Heart left ventricle (tissue), 16 donors: ENCODE measurements around the gene SORCS2. TPM values are rescaled to one million over a fixed set of nuclear protein-coding genes. Genes with fewer than 3 reads are reported as not detected.

Source experiments
- ATAC-seq, 4 donors: fragments of 200-7000 bp; cut with Tn5 transposase; one replicate each; pipeline ENCODE4 v1.9.1; 2020 to 2022; ENCODE audit warnings: moderate library complexity in 4 of 4, mild to moderate bottlenecking in 3 of 4, moderate number of reproducible peaks in 1 of 4
- DNase-seq, 5 donors: peaks; one replicate each; pipeline ENCODE4 v3.0.0-alpha.2; 2020
- H3K27ac ChIP-seq, 12 donors: fragments of 200-600 bp; sonication (generic) in 4 of 12; one replicate each; pipeline versions ENCODE4 v1.5.0 to v1.8.0; 2016 to 2022; ENCODE audit warnings: mild to moderate bottlenecking in 2 of 12
- H3K27me3 ChIP-seq, 9 donors: fragments of 200-600 bp; sonication (generic) in 2 of 9; one replicate each; pipeline versions ENCODE4 v1.5.1 to v1.8.0; 2016 to 2022; ENCODE audit warnings: mild to moderate bottlenecking in 3 of 9
- H3K36me3 ChIP-seq, 9 donors: fragments of 200-600 bp; sonication (generic) in 2 of 9; one replicate each; pipeline versions ENCODE4 v1.5.0 to v1.8.0; 2018 to 2022; ENCODE audit warnings: mild to moderate bottlenecking in 2 of 9
- H3K4me1 ChIP-seq, 12 donors: fragments of 200-600 bp; sonication (generic) in 4 of 12; one replicate each; pipeline versions ENCODE4 v1.5.0 to v1.8.0; 2016 to 2022; ENCODE audit warnings: mild to moderate bottlenecking in 3 of 12
- H3K4me3 ChIP-seq, 12 donors: fragments of 200-600 bp; sonication (generic) in 4 of 12; one replicate each; pipeline versions ENCODE4 v1.5.0 to v1.8.0; 2017 to 2022; ENCODE audit warnings: mild to moderate bottlenecking in 9 of 12, moderate library complexity in 4 of 12
- H3K9me3 ChIP-seq, 12 donors: fragments of 200-600 bp; sonication (generic) in 4 of 12; one replicate each; pipeline versions ENCODE4 v1.5.0 to v1.8.0; 2016 to 2022; ENCODE audit warnings: mild to moderate bottlenecking in 1 of 12
- CTCF ChIP-seq, 12 donors: fragments of 200-600 bp; sonication (generic) in 4 of 12; IDR thresholded peaks; one replicate each; pipeline versions ENCODE4 v1.5.0 to v1.8.0; 2018 to 2022; ENCODE audit warnings: antibody characterized with exemption in 12 of 12, mild to moderate bottlenecking in 5 of 12
- POLR2A ChIP-seq, 2 donors: fragments of 450-650 bp; IDR thresholded peaks; one replicate each; pipeline ENCODE4 v1.6.1; 2017; ENCODE audit warnings: antibody characterized with exemption in 2 of 2, mild to moderate bottlenecking in 2 of 2, moderate library complexity in 2 of 2
- WGBS, 4 donors: extraction: QIAGEN DNeasy Blood & Tissue Kit in 2 of 4; methylation state at CpG; one replicate each; pipeline versions ENCODE4 v1.1.5 to v1.1.7; 2013 to 2018; 5-methylcytosine and 5-hydroxymethylcytosine counted together
- intact Hi-C, 10 donors: fragments of 100-400 bp; cut with DNase I; formaldehyde crosslinking; loops; one replicate each; pipeline versions ENCODE4 v1.11.1 to v1.14.2; 2022
- polyA plus RNA-seq, 2 donors: library from polyadenylated mRNA; stranded (reverse); fragments of 200-250 nt; gene quantifications; one replicate each; pipeline ENCODE4 v1.2.3, GENCODE V29; 2013
- total RNA-seq, 9 donors: library from RNA; depleted of rRNA in 2 of 9; stranded (reverse); fragments of >200 nt in 2 of 9; fragmentation: NEBNext Ultra II Directional in 3 of 9; extraction: Animal tissue kit (Norgen Biotek cat#: 25700) in 3 of 9; gene quantifications; one replicate each; pipeline versions ENCODE4 v1.1.0 to v1.2.4, GENCODE V29; 2016 to 2023
- donor health status: ischemic (EF 13 %, LVEDD 7.1; RV severe dilation, severe dysfunction).
- donor health status: healthy with polysubstance abuse.
- donor health status: DM: no; HTN: yes; CAD: no.
- donor health status: DM: no; HTN: no; CAD: no.
- donor health status: ischemic (EF 25% LVEDD 6.9; RV normal size, moderate dysfunction).
- donor health status: ischemic (EF 25% LVEDD 5.7; RV mildly dilated, moderate dysfunction).
- donor health status: healthy.
- donor health status: DM: yes; HTN: yes; CAD: no.
- donor health status: ischemic (EF 35%, LVEDD 5.7; RV mildly dilated, moderate dysfunction).
- donor health status: nonischemic (EF 11% LVEDD 7.7; RV severe dilation, severe dysfunction).
- donor health status: DM: yes; HTN: yes; CAD: no.
- donor health status: PGD.
- donor health status: ischemic (EF 29% LVEDD 5.4; RV normal size, mild dysfunction).
- donor health status: nonischemic (EF 23%, LVEDD 6.1; RV moderate dilation, normal function).

The SORCS2 gene
- total and polyA plus RNA-seq, 11 donors, result 0.28 to 5.5 (median 2.4) TPM

DNA sequence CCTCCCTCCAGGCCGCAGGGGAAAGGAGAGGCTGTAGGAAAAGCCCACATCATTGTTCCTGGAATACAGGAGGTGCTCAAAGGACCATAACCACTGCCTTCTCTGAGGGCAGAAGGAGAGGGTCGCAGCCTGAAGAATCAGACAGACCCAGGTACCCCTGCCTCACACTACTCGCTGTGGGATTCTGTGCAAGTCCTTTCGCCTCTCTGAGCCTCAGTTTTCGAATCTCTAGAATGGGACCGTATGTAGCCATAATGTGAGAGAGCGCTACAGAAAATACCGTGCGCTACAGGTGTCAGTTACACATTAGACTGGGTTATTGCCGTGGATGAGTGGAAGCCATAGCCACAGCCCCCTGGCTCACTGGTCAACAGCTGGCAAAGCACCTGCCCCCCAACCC, 320.6 kb downstream of the SORCS2 start:
- DNase-seq (no peak), ATAC-seq (no peak)
- TF ChIP-seq POLR2A (IDR thresholded peaks at IDR 0.05), result no peak
- no peak for TF ChIP-seq CTCF (IDR thresholded peaks at IDR 0.05)
- Histone ChIP-seq H3K9me3 (no peaks in the 10 kb centered on the region), H3K27me3 (peaks cover 0 to 7% (median 0%) of the 10 kb centered on the region in 9 donors), H3K36me3 (no peaks in the 10 kb centered on the region), H3K27ac (no peak overlapping the region), H3K4me1 (peaks cover 0 to 24% (median 3%) of the 10 kb centered on the region in 12 donors), H3K4me3 (no peak overlapping the region)
- 85 to 96% (median 89%) methylated on average over 10 of the region's 10 CpGs for WGBS, 4 donors
- intact Hi-C loops, result no loop called here

GRCh38 chr4:7513671-7514070, 321.3 kb downstream of the SORCS2 start:
- TF ChIP-seq POLR2A (IDR thresholded peaks at IDR 0.05) (no peak), CTCF (IDR thresholded peaks at IDR 0.05) (no peak)

GRCh38 chr4:7514281-7514680, 321.9 kb downstream of the SORCS2 start:
- peak; percentile 5 to 43 (median 25) for ATAC-seq
- no peaks in the 10 kb centered on the region for H3K36me3 ChIP-seq
- no peak overlapping the region for H3K4me3 ChIP-seq
- H3K9me3 ChIP-seq, result no peaks in the 10 kb centered on the region
- WGBS, 4 donors, result 51 to 63% (median 60%) methylated on average over 2 to 5 of the region's 5 CpGs
- TF ChIP-seq CTCF (IDR thresholded peaks at IDR 0.05) (no peak), POLR2A (IDR thresholded peaks at IDR 0.05) (no peak)
- no peak overlapping the region for H3K27ac ChIP-seq
- no peak for DNase-seq
- peaks cover 0 to 32% (median 5%) of the 10 kb centered on the region in 12 donors for H3K4me1 ChIP-seq
- intact Hi-C loops, result no loop called here
- H3K27me3 ChIP-seq, result peaks cover 0 to 9% (median 0%) of the 10 kb centered on the region in 9 donors

More at GRCh38 chr4:7513671-7514070, 321.3 kb downstream of the SORCS2 start:
- no peak for DNase-seq
- Histone ChIP-seq H3K9me3 (no peaks in the 10 kb centered on the region), H3K36me3 (no peaks in the 10 kb centered on the region), H3K27ac (no peak overlapping the region), H3K4me3 (no peak overlapping the region), H3K27me3 (peaks cover 0 to 11% (median 0%) of the 10 kb centered on the region in 9 donors), H3K4me1 (peaks cover 0 to 27% (median 5%) of the 10 kb centered on the region in 12 donors)
- WGBS, 4 donors, result 82 to 87% (median 86%) methylated on average over 12 of the region's 12 CpGs
- no peak for ATAC-seq
- intact Hi-C loops, result no loop called here

DNA sequence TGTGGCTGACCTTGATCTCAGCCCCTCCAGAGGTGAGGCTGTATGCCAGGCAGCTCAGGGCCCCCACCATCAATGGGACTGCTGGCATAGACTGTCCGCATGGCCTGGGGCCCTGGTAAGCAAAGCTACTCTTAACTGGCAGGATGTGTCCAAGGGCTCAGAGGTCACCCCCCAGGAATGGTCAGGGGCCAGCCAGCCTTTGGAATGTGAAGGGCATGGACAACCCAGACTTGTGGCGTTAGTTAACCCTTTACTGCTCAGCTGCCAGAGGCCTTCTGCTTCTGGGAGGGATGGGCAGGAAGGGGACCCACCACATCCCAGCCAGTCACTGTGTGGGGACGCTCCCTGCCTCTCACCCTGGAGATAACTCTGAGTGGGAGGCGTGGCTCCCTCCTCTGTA, 322.5 kb downstream of the SORCS2 start:
- H3K4me3 ChIP-seq, result no peak overlapping the region
- intact Hi-C loops, result loop anchor here in 1 of 10 donors (5.0 kb wide), 1 partner anchor 118 kb away; no protein-coding TSS in a partner anchor
- H3K9me3 ChIP-seq, result no peaks in the 10 kb centered on the region
- peaks cover 0 to 12% (median 0%) of the 10 kb centered on the region in 9 donors for H3K27me3 ChIP-seq
- 44 to 77% (median 66%) methylated on average over 2 to 4 of the region's 4 CpGs for WGBS, 4 donors
- no peak overlapping the region for H3K27ac ChIP-seq
- TF ChIP-seq CTCF (IDR thresholded peaks at IDR 0.05) (no peak), POLR2A (IDR thresholded peaks at IDR 0.05) (no peak)
- H3K36me3 ChIP-seq, result no peaks in the 10 kb centered on the region
- DNase-seq (no peak), ATAC-seq (peak in 2 of 4 donors; percentile 4 to 5)
- H3K4me1 ChIP-seq, result peaks cover 0 to 37% (median 5%) of the 10 kb centered on the region in 12 donors
